Hematopoietic multipotent progenitor cell treated with erythropoietin and hydrocortisone succinate and interleukin-3 and kit ligand, for 17 days (in vitro differentiated cells): ENCODE results near the gene NACC2.

Experiments used
- DNase-seq: peaks from one replicate; pipeline ENCODE4 v3.0.0-alpha.2; 2015; ENCODE audit warnings: low spot score

Gene NACC2

GRCh38 chr9:136095070-136096058, at the start of gene NACC2:
NACC2 (minus strand) TSS chr9:136095289; CDS start chr9:136050521, 44,768 bp downstream.
- DNase-seq: peak; percentile 56

DNA sequence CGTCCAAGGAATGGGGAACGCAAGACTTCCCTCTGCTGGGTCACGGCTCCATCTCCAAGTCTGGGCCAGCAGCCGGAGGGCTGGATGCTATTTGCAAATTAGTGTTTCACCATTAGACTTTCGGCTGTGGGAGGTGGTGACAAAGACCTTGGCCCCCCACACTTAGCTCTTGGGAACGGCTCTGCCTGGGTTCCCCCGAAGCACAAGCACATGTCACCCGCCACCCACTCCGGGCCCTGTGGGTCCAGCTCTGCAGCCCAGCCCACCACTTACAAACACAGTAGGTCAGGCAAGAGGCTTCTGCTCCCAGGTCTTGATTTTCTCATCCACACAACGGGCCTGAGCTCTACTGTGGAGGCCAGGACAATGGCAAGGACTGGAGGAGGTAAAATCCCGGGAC, 49.4 kb upstream of the NACC2 start:
- no peak for DNase-seq

DNA sequence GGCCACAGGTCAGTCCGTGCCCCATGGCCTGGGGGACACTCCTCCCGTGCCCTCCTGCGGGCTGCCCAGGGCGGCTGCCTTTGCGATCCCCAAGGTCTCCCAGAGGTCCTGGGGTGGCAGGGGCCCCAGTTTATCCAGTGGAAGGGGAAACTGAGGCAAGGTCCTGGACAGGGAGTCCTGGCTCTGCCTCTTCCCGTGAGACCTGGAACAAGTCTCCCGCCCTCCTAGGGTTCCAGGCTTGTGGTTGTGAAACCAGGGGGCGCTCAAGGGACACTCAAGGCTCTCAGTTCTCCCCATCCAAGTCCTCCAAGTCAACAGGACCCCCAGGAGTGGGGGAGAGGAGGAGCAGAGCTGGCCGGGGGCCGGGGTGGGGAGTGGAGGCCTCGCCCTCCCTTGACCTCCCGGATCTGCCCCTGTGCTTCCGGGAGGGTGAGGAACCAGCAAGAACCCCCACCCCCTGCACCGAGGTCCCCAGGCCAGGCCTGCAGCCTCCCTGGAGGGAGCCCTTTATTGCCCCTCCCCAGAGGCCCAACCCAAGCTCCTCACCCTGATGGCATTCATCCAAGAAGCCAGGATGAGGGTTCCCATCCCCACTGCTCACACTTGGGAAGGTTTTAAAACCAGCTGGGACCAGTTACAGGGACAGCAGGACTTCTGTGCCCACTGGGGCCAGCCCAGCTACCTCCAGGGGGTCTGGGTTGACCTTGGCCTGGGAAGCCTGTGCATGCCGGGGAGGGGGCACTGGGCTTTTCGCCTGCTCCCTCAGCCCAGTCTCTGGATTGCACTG, 48.3 kb upstream of the NACC2 start:
- peak; percentile 31 for DNase-seq

DNA sequence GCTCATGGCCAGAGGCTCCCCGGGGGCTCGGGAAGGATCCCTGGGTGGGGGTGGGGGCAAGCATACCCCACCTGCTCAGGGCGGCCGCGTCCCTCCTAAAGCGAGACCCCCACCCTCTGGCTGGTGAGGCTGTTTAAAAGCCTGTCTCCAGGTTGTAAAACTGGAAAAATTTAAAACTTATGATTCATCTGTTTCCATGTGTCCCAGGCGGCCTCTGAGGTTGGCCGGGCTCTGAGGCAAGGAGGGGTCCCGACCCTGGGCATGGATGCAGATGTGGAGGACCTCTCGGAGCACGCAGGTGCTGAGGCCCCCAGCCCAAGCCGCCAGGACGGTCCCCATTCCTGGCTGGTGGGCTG, 47.7 kb upstream of the NACC2 start:
- no peak for DNase-seq

GRCh38 chr9:136142414-136142796, 47.3 kb upstream of the NACC2 start:
- no peak for DNase-seq

DNA sequence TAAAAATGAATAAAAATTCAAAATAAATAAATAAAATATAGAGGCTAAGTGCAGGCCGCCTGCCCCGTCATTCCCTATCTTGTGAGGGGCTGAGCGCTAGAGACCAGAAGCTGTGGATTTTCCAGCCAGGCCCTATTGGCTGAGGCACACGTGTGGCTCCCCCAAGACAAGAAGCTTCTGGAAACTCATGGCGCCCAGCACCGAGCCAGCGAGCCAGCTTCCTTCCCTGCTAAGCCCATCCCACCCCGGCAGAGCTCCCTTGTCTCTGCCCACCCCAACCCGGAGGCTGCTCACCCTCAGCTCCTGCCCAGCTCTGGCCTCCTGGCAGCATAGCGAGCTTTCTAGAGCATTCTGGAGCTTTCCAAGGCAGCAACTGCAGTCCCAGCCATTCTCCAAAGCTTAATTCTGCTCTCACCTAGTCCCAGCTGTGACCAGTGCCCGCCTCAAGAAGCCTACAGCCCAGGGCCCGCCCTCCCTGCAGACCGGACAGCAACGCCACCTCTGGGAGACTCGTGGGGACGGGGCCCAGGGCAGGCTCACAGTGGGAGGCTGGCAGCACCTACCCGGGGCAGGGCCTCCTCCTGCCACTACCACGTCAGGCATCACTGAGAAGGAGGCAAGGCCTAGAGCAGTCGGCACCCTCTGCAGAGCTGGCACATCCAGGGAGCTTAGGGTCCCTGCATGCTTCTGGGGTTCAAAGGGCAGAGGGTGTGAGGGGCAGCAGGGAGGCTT, 46.8 kb upstream of the NACC2 start:
- DNase-seq: no peak

DNA sequence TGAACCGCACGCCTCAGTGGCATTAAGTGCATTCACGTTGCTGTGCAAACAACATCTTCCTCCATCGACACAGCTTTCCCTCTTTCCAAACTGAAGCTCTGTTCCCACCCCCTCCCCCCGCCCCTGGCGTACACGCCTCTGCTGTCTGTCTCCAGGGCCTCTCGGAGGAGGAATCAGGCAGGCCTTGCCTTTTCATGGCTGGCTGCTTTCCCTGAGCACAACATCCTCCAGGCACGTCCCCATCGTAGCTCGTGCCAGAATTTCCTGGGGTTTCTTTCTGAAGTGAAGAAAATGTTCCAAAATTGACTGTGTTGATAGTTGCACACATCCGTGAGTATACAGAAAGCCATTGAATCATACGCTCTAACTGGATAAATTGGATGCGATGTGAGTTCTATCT, 45.9 kb upstream of the NACC2 start:
- DNase-seq: no peak

- DNase-seq: no peak
Observed at GRCh38 chr9:136140046-136140445, 45.0 kb upstream of the NACC2 start.

DNA sequence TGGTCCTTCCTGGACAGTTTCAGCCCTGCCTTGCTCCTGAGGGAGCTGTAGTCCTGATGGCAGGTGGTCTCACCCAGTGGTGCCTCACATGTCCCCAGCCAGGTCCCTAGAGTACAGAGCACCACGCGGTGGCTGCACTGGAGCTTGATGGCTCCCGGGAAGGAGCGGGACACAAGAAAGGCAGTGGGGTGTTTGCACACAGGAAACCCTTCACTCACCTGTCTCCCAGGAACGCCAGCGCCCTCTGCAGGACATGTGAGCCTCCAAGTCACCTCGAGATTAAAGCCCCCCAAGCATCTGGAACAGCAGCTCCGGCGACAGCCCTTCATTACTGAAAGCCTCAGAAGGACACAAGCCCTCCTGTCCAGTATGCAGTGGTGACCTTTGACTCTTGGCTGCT, 43.5 kb upstream of the NACC2 start:
- peak; percentile 45 for DNase-seq

DNA sequence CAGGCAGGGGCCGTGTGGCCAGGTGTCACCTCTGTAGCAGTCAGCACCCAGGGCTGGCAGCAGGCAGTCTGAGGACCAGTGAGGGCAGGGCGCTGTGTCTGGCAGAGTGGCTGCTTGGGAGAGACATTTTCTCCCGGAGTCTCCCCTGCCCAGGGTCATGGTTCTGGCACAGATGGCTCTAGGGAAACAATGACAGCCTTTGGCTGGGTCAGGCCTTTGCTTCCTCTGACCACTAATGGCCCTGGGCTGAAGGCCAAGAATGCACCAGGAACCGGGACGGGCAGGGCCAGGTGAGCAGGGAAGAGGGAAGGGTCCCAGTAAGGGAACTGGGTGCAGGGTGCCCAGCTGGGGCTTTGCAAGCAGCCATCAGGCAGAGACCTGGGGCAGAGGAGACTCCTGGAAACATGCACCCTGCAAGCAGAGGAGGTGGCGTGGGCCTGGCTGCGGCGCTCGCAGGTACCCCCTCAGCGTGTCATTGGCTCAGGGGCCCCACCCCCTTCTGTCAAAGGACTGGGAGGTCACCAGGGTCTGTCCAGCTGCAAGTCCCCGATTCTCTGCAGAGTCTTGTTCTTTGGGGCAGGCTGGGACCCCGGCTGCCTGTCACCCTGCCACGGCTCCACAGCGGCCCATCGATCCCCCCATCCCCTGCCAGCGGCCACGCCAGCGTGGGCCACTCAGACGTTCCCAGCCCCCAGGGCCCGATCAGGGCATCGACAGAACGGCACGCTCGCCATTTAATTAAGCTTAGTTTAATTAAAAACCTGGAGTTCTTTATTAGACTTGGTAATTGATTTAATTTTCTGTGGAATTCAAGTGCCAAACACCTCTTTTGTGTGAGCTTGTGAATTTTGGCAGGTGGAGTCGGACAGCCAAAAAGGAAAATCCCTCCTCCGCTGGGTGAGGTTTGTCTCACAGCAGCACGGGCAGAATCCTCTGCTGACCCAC, 42.5 kb upstream of the NACC2 start:
- DNase-seq: no peak

DNA sequence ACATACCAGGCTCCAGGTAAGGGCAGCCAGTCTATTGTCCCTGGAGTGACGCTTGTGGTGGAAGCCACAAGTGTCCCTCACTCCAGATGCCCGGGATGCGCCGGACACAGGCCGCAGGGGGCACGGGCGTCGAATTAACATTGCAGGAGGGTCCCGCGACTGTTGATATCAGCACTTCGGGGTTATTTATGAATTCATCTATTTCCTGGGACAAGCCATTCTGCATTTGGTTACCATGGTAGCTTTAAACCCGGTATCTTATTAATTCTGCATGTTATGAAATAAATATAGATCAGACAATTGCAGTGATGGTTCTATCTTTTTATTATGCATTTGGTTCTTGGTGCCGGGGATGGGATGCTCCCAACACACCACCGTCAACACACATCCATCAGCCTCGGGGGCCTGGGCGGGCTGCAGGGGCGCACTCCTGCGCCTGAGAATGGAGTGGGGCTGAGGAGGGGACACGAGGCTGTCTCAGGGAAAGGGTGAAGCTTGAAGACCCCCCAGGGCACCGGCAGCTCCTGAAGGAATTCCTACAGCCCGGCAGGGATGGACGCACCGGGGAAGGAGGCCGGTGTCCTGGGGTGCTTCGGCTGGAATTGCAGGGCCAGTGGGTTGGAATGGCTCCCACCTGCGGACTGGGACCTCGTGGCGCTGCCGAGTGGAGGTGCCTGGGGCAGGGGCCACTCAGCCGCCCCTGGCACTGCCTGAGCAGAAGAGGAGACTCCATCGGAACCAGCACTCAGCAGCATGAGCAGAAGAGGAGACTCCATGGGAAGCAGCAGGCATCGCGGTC, 41.2 kb upstream of the NACC2 start:
- no peak for DNase-seq

DNA sequence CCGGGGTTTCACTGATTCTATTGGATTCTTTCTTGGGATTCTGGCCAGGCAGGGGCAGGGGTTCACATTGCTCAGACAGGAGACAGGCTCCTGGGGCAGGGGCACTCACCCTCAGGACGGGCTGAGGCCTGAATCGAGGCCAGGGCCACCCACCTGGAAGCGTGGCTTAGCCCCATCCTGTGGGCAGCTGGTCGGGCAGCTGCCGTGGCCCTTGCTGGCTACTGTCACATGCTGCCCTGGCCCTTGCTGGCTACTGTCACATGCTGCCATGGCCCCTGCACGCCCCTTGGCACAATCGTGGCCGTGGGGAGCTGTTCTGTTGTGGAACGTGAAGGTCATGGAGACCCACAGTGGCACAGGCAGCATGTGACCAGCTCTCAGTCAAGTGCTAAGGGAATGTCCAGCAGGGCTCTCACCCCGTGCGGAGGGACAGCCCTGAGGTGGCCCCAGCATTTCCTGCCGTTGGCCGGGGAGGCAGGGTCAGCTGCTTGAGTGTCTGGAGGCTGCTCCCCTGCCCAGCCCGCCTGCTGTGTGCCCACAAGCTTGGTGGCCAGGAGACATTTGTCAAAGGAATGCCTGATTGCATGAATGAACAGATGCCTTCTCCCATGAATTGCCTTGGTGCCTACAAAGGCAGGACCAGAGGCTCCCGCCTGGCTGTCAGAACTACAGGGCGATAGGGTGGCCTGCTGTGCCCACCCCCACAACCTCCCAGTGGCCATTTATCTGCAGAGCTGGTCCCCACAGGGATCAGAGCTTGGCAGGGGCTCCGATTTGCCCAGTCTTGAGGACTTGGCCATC, 40.4 kb upstream of the NACC2 start:
- DNase-seq: no peak

GRCh38 chr9:136133959-136134484, 38.9 kb upstream of the NACC2 start:
- no peak for DNase-seq

DNA sequence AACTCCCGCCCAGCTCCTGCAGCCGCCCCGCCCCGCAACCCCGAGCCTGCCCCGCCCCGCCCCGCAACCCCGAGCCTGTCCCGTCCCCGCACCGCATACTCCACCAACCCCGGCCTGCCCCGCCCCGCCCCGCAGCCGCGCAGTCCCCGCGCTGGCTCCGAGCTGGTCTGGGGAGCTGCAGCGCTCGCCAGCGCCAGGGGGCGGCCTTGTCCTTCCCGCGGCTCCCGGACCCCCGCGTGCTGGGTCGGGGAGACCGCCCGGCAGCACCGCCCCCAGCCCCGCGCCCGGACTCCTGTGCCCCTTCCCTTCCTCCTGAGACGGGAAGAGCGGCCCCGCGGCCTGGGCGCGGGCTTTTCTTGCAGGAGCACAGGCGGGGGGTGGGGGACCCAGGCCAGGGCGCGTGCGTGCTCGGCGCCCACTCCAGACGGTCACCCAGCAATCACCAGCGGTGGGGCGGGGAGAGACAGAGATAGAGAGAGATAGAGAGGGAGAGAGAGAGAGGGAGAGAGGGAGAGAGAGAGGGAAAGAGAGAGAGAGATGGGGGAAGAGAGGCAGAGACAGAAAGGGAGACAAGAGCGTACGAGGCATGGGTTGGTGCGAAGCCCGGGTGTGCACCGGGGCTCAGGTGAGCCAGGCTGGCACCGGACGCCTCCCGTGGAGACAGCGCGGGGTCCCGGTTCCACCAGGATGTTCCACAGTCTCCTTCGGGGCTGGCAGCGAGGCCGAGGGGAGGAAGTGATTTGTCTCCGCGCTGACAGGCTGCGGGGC, 38.3 kb upstream of the NACC2 start:
- DNase-seq: no peak

DNA sequence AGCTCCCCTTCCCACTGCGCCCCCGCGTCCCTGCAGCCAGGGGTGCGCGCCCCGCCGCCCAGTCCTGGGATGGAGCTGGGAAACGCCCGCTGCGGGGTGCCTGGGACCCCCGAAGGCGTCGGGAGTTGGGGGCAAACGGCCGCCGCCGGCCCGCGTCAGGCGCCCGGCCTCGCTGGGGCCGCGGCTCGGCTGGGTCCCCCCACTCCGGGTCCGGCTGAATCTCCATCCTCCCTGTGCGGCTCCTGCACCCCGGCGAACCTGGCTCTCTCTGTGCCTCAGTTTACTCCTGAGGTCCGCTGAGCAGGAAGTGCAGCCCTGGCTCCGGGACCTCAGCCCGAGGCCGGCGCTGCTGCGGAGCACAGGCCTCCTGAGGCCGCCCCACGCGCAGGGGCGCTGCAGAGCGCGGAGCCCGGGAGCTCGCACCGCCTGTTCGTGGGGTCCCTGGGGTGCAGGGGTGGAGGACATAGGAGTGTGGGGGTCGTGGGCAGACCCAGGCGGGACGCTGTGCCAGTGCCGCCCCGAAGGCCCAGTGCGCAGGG, 37.5 kb upstream of the NACC2 start:
- no peak for DNase-seq

GRCh38 chr9:136131629-136132511, 36.8 kb upstream of the NACC2 start:
- no peak for DNase-seq

- no peak for DNase-seq
Observed at GRCh38 chr9:136129176-136129575, 34.1 kb upstream of the NACC2 start.
